H4 (cell line): ENCODE results near the gene ADAM22. TPM values are rescaled to one million over a fixed set of nuclear protein-coding genes. Genes with fewer than 3 reads are reported as not detected.

Experiments used
- DNase-seq: peaks from one replicate; pipeline ENCODE4 v3.0.0-alpha.2; 2015; ENCODE audit warnings: low spot score
- total RNA-seq: library from RNA; depleted of rRNA; stranded (reverse); fragments of >200 nt; shearing (Covaris generic); gene quantifications from 2 replicates; pipeline ENCODE4 v1.2.3, GENCODE V29; 2014; rRNA removed

Gene ADAM22
- total RNA-seq, 1 experiment from 2014 or later: 9.1 TPM

DNA sequence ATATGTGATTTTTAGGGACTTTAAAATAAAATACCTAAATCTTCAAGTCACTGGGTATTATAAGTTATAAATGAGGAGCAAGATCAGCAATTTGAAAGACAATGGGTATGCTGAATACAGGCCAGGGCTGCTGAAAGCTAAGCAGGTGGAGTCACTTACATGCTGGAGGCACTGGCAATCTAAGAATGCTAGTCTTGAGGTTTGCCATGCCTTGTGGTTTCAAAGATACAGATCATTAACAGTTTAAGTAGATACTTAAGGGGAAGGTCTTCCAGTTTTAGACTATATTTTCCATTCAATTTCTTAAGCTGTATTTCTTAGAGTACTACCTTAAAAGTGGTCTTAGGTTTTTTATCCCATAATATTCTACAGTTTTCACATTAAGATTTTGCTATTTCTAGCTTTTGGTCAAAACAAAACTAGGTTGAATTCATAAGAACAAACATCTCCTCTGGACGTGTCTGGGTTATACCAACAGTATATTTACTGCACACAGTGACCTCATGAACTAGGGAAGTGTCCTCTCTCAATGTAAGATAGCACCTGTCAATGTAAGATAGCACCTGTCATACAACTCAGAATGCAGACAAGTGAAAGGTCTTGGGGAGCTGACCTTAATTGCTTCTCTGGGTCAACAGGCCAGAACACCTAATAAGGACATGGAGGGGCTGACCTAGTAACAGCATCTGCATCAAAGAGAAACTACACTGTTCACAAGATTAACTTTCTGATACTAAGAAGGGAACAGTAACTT, 283.8 kb downstream of the ADAM22 start:
- no peak for DNase-seq

DNA sequence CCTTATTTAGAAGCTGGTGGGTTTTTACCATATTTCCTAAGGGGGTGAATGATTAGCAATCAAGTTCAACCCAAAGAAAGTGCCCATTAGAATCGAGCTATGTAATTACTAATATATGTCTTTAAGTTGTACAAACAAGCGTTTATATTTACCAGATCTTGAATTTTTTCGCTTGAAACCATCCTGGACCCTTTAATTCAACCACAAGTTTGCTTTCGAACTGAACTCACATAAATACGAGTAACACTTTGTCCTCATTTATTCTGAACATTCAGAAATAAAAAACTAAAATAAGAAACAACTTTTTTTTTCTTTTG, 284.3 kb downstream of the ADAM22 start:
- DNase-seq: no peak

GRCh38 chr7:88218836-88219605, 285.0 kb downstream of the ADAM22 start:
- peak; percentile 76 for DNase-seq

DNA sequence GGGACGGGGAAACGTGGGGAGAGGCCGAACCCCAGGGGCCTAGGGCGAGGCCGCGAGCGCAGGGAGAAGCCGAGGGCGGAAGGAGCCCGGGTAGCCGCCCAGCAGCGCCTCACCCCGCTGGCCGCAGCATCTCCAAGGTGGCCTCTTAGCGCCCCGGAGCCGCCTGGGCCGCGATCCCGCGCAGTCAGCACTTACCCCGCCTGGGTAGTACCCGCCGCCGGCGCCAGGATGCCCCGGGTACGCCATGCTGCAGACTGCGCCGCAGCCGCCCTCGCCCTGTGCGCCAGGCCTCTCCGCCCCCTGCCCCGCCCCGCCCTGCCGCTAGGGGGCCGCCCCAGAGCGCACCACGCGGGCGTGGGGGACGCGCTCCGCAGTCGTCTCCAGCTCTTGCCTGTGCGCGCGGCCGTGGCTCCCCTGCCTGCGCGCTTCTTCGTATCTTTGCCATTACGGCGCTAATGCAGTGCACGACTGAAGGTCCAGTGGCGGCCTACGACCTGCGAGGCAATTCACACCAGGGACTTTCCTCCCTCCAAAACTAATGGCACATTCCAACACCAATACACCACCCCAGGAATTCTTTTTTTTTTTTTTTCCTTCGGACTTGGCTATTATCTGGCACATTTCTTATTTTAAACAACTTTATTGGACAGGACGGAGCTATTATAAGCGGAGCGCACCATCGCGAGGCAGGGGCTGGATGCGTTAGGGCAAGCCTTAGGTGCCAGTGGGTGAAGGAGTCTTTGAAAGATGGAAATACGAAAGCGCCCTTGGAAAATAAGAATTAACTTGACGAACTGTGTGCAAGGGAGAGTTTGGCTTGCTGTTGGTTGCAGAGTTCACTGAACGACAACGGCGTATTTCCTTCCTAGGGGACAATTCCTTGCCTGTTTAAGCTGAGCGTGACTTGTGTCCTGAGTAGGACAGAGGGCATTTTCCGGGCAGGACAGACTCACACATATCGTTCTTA, 286.0 kb downstream of the ADAM22 start, which contains the start of gene SRI:
Gene SRI (minus strand): TSS at position 258 of the 967 bp plus-strand sequence. CDS start 12 bp downstream, at position 246.
- DNase-seq: peak; percentile 82

- no peak for DNase-seq
These were observed 289.2 kb downstream of the ADAM22 start for GRCh38 chr7:88223265-88223664.

DNA sequence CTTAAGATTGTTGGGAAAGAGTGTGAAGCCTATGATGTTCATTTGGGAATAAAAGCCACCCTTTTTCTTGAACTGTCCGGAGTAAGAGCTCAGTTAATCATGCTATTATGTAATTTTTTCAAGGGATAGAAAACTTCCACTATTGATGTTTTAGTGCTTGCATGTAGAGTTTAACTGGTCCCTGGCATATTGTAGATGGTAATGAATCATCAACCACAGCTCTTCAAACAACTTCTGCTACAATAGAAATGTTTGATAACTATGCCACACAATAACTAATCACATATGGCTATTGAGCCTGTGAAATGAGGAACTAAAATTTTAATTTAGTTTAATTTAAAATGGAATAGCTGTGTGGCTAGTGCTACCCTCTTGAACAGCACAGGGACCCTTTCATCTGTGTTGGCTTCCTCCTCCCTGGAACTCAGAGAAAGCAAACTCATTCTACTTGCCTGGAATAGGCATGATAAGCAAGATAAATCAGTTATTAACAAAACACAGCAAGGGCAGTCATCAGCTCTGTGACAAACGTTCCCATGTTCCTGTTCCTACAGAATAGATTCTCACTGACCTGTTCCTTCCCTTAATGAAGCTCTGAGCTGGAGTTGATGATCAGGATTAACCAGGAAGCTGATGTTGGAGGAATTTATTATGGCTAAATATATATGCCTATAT, 290.7 kb downstream of the ADAM22 start:
- peak; percentile 40 for DNase-seq

DNA sequence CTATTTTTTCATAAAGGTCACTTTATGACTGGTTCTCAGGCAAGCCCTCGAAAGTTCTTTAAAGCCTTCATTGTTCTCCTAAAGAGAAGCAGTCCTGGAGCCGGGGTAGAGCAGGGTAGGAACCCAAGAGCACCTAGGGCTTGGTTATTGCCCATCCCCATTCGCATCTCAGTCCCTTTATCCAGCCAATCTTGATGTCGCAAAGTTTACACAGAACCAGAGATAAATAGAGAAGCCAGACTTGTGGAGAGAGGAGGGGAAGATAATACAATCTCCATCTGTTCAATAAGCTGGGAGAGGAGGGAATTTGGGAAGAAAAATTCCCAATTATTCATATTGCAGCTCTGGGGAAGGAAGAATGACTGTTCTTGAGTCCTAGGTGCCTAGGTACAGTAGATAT, 292.1 kb downstream of the ADAM22 start:
- no peak for DNase-seq

- peak; percentile 70 for DNase-seq
These were observed 292.9 kb downstream of the ADAM22 start for GRCh38 chr7:88226886-88227516.

DNA sequence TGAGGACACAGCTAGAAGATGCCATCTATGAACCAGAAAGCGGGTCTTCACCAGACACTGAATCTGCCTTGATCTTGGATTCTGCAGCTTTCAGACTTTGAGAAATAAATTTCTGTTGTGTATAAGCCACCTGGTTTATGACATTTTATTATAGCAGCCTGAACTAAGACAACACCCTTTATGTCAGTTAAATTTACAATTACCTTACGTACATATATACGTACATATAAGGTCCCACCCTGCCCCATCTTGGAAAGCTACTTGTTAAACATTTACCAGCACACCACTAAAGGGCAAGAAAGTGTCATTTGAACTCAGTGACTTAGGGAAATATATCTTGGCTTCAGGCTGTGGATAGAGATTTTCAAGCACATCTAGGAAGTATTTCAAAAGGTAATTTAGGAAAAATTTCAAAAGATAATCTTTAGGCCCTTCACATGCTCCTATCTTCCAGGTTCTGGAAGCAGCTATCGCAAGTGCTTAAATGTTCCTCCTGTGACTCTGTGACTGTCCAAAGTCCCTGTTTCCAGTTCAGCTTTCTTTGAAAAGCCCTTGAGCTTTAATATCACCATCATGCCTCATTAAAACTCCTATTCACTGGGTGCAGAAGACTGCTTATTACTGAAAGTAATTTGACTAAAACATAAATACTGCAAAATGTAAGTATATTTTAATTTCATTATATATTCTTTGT, 295.4 kb downstream of the ADAM22 start:
- DNase-seq: no peak

GRCh38 chr7:88230646-88231045, 296.6 kb downstream of the ADAM22 start:
- no peak for DNase-seq

DNA sequence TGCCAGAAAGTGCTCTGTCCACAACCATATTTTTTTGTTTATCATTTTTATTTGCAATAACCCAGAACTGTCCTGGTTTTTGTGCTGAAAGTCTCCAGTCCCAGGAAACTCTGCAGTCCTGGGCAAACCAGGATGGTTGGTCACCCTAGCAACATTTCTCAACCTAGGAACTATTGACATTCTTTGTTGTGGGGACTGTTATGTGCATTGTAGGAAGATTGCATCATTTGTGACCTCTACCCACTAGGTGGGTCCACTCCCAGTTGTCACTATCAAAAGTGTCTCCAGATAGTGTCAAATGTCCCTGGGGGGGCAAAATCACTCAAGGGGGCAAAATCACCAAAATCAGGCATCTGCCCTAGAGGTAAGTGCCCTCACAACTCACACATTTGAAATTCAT, 299.8 kb downstream of the ADAM22 start:
- DNase-seq: no peak

- no peak for DNase-seq
These were observed 305.8 kb downstream of the ADAM22 start for GRCh38 chr7:88239852-88240251.

GRCh38 chr7:88243345-88243909, 309.4 kb downstream of the ADAM22 start:
- DNase-seq: peak; percentile 86

DNA sequence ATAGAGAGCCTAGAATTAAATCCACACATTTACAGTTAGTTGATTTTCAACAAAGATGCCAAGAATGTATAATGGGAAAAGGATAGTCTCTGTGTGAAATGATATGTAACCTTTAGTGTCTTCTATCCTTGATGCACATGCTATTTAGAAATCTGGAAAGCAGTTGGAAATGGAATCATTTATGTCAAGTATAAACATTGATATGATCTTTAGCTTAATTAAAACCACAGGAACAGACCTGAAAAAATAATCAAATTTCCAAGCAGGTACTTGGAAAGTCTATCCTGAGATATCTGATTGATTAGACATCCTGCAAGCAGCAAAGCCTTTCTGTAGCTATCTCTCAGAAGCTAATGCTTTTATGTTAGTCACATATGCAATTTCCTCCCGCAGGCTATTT, 310.2 kb downstream of the ADAM22 start:
- DNase-seq: no peak

Other genes starting within 250 kb of the ADAM22 start
- gene SLC25A40, start 57.9 kb upstream of the ADAM22 start, total RNA-seq: 15.4 and 38.4 TPM in 2 replicates
- 77.7 and 87.3 TPM in 2 replicates for gene DBF4, start 57.8 kb upstream of the ADAM22 start, total RNA-seq